Omental fat pad (tissue), 4 donors: ENCODE data around the gene MKI67. TPM values are rescaled to one million over a fixed set of nuclear protein-coding genes. Genes with fewer than 3 reads are reported as not detected.

Source experiments
- ATAC-seq: fragments of 150-250 bp; one replicate; pipeline ENCODE4 v1.9.1; 2016; ENCODE audit warnings: mild to moderate bottlenecking, moderate library complexity; ENCODE audit not compliant: low FRiP score
- DNase-seq: peaks from one replicate; pipeline ENCODE4 v3.0.0-alpha.2; 2019; ENCODE audit warnings: low spot score
- CTCF ChIP-seq, 3 donors: fragments of 450-650 bp; IDR thresholded peaks; one replicate each; pipeline ENCODE4 v1.5.1; 2016 to 2017; ENCODE audit warnings: antibody characterized with exemption in 3 of 3, mild to moderate bottlenecking in 3 of 3, moderate library complexity in 2 of 3
- total RNA-seq, 4 donors: library from RNA; depleted of rRNA; stranded (reverse); fragments of >200 nt; gene quantifications; one replicate each; pipeline ENCODE4 v1.1.0, GENCODE V29; 2016

The MKI67 gene
- total RNA-seq, 4 donors from 2014 or later: 0.63 to 9.6 (median 1.6) TPM

- ATAC-seq (peak; percentile 85), DNase-seq (no peak)
- TF ChIP-seq CTCF (IDR thresholded peaks at IDR 0.05): no peak
Measured at GRCh38 chr10:128047351-128047750, 78.9 kb downstream of the MKI67 start.

GRCh38 chr10:128046953-128047290 is 79.3 kb downstream of the MKI67 start:
- no peak for DNase-seq
- no peak for TF ChIP-seq CTCF (IDR thresholded peaks at IDR 0.05)
- ATAC-seq: no peak

Other genes starting within 250 kb of the MKI67 start
- gene CLRN3, start 233.5 kb downstream of the MKI67 start, total RNA-seq: not detected
- 10 to 100 TPM; 28.1 to 89.7 (median 54.2) TPM for gene PTPRE, start 219.3 kb downstream of the MKI67 start, total RNA-seq